Measurements from ENCODE around the gene SPPL2B. TPM values are rescaled to one million over a fixed set of nuclear protein-coding genes. Genes with fewer than 3 reads are reported as not detected.

The SPPL2B gene
- total and polyA plus RNA-seq, 2 experiments from 2014 or later: 23.5 to 51.0 TPM

DNA sequence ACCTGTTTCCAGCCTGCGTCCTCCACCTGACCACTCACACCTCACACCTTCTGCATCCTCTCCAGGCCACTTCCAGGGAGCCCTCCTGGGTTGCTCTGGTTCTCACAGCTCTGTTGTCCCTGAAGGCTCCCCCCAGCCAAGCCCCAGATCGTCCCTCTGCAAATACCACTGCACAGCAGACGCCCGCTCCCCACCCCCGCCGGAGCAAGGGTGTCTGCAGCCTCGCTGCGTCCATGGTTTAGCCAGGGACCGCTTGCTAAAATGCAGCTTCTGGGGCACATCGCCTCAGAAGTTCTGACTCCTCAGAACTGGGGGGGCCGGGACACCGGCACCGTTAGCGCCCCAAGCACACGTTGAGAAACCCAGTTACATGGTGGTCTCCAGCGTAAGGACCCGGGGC, 21.5 kb upstream of the SPPL2B start (continued):
- TF ChIP-seq, protein P1, sequence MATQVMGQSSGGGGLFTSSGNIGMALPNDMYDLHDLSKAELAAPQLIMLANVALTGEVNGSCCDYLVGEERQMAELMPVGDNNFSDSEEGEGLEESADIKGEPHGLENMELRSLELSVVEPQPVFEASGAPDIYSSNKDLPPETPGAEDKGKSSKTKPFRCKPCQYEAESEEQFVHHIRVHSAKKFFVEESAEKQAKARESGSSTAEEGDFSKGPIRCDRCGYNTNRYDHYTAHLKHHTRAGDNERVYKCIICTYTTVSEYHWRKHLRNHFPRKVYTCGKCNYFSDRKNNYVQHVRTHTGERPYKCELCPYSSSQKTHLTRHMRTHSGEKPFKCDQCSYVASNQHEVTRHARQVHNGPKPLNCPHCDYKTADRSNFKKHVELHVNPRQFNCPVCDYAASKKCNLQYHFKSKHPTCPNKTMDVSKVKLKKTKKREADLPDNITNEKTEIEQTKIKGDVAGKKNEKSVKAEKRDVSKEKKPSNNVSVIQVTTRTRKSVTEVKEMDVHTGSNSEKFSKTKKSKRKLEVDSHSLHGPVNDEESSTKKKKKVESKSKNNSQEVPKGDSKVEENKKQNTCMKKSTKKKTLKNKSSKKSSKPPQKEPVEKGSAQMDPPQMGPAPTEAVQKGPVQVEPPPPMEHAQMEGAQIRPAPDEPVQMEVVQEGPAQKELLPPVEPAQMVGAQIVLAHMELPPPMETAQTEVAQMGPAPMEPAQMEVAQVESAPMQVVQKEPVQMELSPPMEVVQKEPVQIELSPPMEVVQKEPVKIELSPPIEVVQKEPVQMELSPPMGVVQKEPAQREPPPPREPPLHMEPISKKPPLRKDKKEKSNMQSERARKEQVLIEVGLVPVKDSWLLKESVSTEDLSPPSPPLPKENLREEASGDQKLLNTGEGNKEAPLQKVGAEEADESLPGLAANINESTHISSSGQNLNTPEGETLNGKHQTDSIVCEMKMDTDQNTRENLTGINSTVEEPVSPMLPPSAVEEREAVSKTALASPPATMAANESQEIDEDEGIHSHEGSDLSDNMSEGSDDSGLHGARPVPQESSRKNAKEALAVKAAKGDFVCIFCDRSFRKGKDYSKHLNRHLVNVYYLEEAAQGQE (IDR thresholded peaks at IDR 0.05; ENCODE audit: unreplicated experiment): no peak
- TF ChIP-seq JUNB (IDR thresholded peaks at IDR 0.05; ENCODE audit: unreplicated experiment) (no peak), ZNF331 (CRISPR knock-in tag; IDR thresholded peaks at IDR 0.05; ENCODE audit: low read depth) (no peak), EZH2phosphoT487 (IDR thresholded peaks at IDR 0.05; ENCODE audit: unreplicated experiment) (no peak), CREB1 (CRISPR knock-in tag; IDR thresholded peaks at IDR 0.05; ENCODE audit: low read depth) (no peak), STAT1 (IDR thresholded peaks at IDR 0.05; ENCODE audit: unreplicated experiment) (no peak)
- TF ChIP-seq, protein P2, sequence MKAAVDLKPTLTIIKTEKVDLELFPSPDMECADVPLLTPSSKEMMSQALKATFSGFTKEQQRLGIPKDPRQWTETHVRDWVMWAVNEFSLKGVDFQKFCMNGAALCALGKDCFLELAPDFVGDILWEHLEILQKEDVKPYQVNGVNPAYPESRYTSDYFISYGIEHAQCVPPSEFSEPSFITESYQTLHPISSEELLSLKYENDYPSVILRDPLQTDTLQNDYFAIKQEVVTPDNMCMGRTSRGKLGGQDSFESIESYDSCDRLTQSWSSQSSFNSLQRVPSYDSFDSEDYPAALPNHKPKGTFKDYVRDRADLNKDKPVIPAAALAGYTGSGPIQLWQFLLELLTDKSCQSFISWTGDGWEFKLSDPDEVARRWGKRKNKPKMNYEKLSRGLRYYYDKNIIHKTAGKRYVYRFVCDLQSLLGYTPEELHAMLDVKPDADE (IDR thresholded peaks at IDR 0.05): no peak

DNA sequence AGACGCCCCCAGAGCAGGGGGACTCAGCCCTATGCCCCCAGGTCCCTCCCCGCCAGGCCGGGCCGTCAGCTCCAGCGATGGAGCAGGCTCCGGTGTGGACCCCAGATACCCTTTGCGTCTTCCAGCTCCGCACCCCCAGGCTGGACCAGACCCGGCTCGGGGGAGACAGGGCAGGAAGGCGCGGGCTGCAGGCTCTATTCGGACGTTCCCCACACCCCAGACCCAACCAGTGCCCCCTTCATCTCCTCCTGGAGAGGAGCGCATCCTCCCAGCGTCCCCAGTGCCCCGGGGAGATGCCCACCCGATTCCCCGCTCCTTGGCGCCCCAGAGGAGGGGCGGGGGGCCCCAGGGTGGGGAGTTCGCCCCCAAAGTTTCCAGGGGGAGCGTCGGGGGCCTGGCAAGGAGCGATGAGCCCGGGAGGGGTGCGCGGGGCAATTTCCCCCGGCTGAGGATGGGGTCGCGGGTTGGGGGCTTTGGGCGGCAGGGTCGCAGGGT, 20.9 kb upstream of the SPPL2B start:
- Mint-ChIP-seq H3K4me1 (peaks cover 7% of the 10 kb centered on the region), H3K9me3 (no peaks in the 10 kb centered on the region; the same call in 2 of the 3 replicates), H3K27me3 (ENCODE audit: insufficient read depth, low read depth, poor library complexity) (peaks cover 47% of the 10 kb centered on the region), H3K36me3 (ENCODE audit: low read depth) (no peaks in the 10 kb centered on the region), H3K27ac (no peak overlapping the region), H3K4me3 (peak overlapping the region; percentile 27; the same call in 1 of the 3 replicates)
- Histone ChIP-seq H2AFZ (peak overlapping the region; percentile 91), H4K20me1 (replicated peaks; ENCODE audit: insufficient read depth) (no peaks in the 10 kb centered on the region), H3K4me3 (peak overlapping the region; percentile 58), H3F3A (replicated peaks; ENCODE audit: low read depth) (no peaks in the 10 kb centered on the region), H3K4me1 (ENCODE audit: insufficient read depth) (peaks cover 5% of the 10 kb centered on the region; the same call in 1 of the 2 replicates), H3K27ac (ENCODE audit: low read depth) (no peak overlapping the region), H3K4me2 (peak overlapping the region; percentile 79), H3K79me2 (replicated peaks; ENCODE audit: insufficient read depth) (no peaks in the 10 kb centered on the region), H3K27me3 (ENCODE audit: insufficient read depth) (peaks cover 39% of the 10 kb centered on the region), H3K36me3 (ENCODE audit: insufficient read depth) (no peaks in the 10 kb centered on the region), H3K9me2 (ENCODE audit: insufficient read depth) (no peaks in the 10 kb centered on the region)
- DNase-seq (ENCODE audit: low spot score): peak; percentile 57
- ATAC-seq: peak; percentile 23
- no peak for TF ChIP-seq EZH2phosphoT487 (IDR thresholded peaks at IDR 0.05; ENCODE audit: unreplicated experiment)
- TF ChIP-seq EZH2 (IDR thresholded peaks at IDR 0.05; ENCODE audit: low read depth, unreplicated experiment): no peak
- TF ChIP-seq, protein P3, sequence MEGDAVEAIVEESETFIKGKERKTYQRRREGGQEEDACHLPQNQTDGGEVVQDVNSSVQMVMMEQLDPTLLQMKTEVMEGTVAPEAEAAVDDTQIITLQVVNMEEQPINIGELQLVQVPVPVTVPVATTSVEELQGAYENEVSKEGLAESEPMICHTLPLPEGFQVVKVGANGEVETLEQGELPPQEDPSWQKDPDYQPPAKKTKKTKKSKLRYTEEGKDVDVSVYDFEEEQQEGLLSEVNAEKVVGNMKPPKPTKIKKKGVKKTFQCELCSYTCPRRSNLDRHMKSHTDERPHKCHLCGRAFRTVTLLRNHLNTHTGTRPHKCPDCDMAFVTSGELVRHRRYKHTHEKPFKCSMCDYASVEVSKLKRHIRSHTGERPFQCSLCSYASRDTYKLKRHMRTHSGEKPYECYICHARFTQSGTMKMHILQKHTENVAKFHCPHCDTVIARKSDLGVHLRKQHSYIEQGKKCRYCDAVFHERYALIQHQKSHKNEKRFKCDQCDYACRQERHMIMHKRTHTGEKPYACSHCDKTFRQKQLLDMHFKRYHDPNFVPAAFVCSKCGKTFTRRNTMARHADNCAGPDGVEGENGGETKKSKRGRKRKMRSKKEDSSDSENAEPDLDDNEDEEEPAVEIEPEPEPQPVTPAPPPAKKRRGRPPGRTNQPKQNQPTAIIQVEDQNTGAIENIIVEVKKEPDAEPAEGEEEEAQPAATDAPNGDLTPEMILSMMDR (conservative IDR thresholded peaks at IDR 0.05; ENCODE audit: low read depth in 2 of 2): no peak
- TF ChIP-seq, protein P2 (IDR thresholded peaks at IDR 0.05): no peak
- TF ChIP-seq STAT1 (IDR thresholded peaks at IDR 0.05; ENCODE audit: unreplicated experiment): no peak
- no peak for TF ChIP-seq CREB1 (CRISPR knock-in tag; IDR thresholded peaks at IDR 0.05; ENCODE audit: low read depth)
- TF ChIP-seq NANOG (IDR thresholded peaks at IDR 0.05; ENCODE audit: borderline replicate concordance): no peak
- TF ChIP-seq JUNB (IDR thresholded peaks at IDR 0.05; ENCODE audit: unreplicated experiment): no peak
- no peak for TF ChIP-seq ZNF331 (CRISPR knock-in tag; IDR thresholded peaks at IDR 0.05; ENCODE audit: low read depth)
